ENCODE data around the gene ZMYM1.

ZMYM1 gene

DNA sequence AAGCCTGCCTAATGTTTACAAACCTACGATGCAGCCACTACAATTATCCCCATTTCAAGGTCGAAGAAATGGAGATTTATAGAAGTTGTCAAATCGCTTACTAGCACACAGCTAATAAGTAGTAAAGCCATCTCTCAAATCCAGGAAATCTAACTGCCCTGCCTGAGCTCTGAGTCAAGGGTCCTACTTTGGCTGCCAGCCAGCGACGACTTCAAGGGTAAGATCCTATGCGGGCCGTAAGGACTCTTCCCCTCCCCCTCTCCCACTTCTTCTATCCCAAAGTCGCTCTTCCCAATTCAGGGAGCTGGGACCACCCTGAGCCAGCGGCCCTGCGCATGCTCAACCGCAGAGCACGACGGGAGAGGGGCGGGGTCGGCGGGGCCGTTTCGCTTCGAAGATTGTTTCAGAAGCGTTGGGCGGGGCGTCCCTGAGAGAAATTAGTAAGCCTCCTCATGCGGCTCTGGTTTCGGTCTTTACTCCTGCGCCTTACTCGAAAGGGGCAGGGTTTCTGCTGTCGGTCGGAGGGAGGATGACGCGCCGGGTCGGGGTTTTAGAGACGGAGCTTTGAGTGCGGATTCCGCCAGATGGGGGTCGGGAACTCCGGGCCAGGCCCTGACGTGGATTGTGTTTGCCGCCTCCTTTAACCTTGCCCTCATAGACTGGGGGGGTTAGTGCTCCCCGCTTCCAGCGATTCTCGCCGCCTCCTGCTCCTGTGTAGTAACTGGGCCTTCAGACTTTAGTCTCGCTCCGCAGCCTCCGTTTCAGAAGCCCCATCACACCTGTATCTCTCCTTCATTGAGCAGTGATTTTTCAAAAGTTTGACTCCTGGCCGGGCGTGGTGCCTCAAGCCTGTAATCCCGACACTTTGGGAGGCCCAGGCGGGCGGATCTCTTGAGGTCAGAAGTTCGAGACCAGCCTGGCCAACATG is at the start of gene ZMYM1:
Gene ZMYM1, plus strand, starts transcription at position 383 of the 928 bp plus-strand sequence. CDS start 14,603 bp downstream, outside the sequence.
- H3K36me3 ChIP-seq (ENCODE audit: control insufficient read depth, insufficient read depth, low read length): no peaks in the 10 kb centered on the region
- WGBS (ENCODE audit: insufficient coverage, insufficient read length): no CpG with 5 or more reads among the region's 52 CpGs
- peak; percentile 82 for DNase-seq (ENCODE audit: low read depth, low spot score)
- H3K4me1 ChIP-seq (ENCODE audit: control insufficient read depth, insufficient read depth, low read length): no peaks in the 10 kb centered on the region; the same call in 1 of the 2 replicates
- peak within 1 kb of the TSS; percentile 76 for H3K4me3 ChIP-seq (ENCODE audit: low read length)
- H3K27ac ChIP-seq (ENCODE audit: low read length): no peak within 1 kb of the TSS
- H3K27me3 ChIP-seq (ENCODE audit: control insufficient read depth, insufficient read depth, low read length): no peaks in the 10 kb centered on the region
- no peaks in the 10 kb centered on the region for H3K9me3 ChIP-seq (ENCODE audit: control insufficient read depth, insufficient read depth, low read length)

DNA sequence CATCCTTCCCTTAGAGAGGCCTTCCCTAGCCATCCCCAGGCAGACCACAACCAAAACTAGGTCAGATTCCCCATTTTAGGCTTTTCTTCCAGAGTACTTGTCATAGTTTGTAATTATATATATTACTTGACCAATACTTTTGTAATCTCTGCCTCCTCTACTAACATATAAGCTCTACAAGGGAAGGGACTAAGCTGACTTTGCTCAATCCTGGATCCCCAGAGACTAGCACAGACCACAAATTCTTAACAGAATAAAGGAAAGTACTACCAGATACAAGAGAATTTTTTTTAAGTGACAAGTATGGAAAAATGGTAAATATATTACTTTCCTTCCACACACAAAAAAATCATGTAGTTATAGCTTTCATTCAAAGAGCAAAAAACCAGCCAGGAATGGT is 49.4 kb upstream of the ZMYM1 start:
- Histone ChIP-seq H3K9me3 (ENCODE audit: control insufficient read depth, insufficient read depth, low read length) (no peaks in the 10 kb centered on the region), H3K4me3 (ENCODE audit: low read length) (no peak overlapping the region), H3K36me3 (ENCODE audit: control insufficient read depth, insufficient read depth, low read length) (no peaks in the 10 kb centered on the region), H3K27me3 (ENCODE audit: control insufficient read depth, insufficient read depth, low read length) (0 out of 2 replicates have a peak, but pooled peaks cover 1% of the 10 kb centered on the region), H3K4me1 (ENCODE audit: control insufficient read depth, insufficient read depth, low read length) (no peaks in the 10 kb centered on the region), H3K27ac (ENCODE audit: low read length) (no peak overlapping the region)
- no peak for DNase-seq (ENCODE audit: low read depth, low spot score)

- H3K4me3 ChIP-seq (ENCODE audit: low read length): no peak overlapping the region
- H3K27ac ChIP-seq (ENCODE audit: low read length): no peak overlapping the region
- WGBS (ENCODE audit: insufficient coverage, insufficient read length): no CpG with 5 or more reads among the region's 5 CpGs
- H3K4me1 ChIP-seq (ENCODE audit: control insufficient read depth, insufficient read depth, low read length): no peaks in the 10 kb centered on the region
- H3K36me3 ChIP-seq (ENCODE audit: control insufficient read depth, insufficient read depth, low read length): no peaks in the 10 kb centered on the region
- H3K27me3 ChIP-seq (ENCODE audit: control insufficient read depth, insufficient read depth, low read length): 0 out of 2 replicates have a peak, but pooled peaks cover 1% of the 10 kb centered on the region
- H3K9me3 ChIP-seq (ENCODE audit: control insufficient read depth, insufficient read depth, low read length): no peaks in the 10 kb centered on the region
- no peak for DNase-seq (ENCODE audit: low read depth, low spot score)
Observed at GRCh38 chr1:35030338-35030737, 48.8 kb upstream of the ZMYM1 start.

GRCh38 chr1:35030756-35031446 is 48.3 kb upstream of the ZMYM1 start:
- no peak for DNase-seq (ENCODE audit: low read depth, low spot score)
- no CpG with 5 or more reads among the region's 17 CpGs for WGBS (ENCODE audit: insufficient coverage, insufficient read length)
- Histone ChIP-seq H3K27ac (ENCODE audit: low read length) (no peak overlapping the region), H3K36me3 (ENCODE audit: control insufficient read depth, insufficient read depth, low read length) (no peaks in the 10 kb centered on the region), H3K4me1 (ENCODE audit: control insufficient read depth, insufficient read depth, low read length) (no peaks in the 10 kb centered on the region), H3K27me3 (ENCODE audit: control insufficient read depth, insufficient read depth, low read length) (0 out of 2 replicates have a peak, but pooled peaks cover 1% of the 10 kb centered on the region), H3K9me3 (ENCODE audit: control insufficient read depth, insufficient read depth, low read length) (no peaks in the 10 kb centered on the region), H3K4me3 (ENCODE audit: low read length) (peak overlapping the region; percentile 90; the same call in 1 of the 2 replicates)

GRCh38 chr1:35032384-35032739 is 46.8 kb upstream of the ZMYM1 start:
- Histone ChIP-seq H3K4me1 (ENCODE audit: control insufficient read depth, insufficient read depth, low read length) (no peaks in the 10 kb centered on the region), H3K27ac (ENCODE audit: low read length) (no peak overlapping the region), H3K9me3 (ENCODE audit: control insufficient read depth, insufficient read depth, low read length) (no peaks in the 10 kb centered on the region), H3K27me3 (ENCODE audit: control insufficient read depth, insufficient read depth, low read length) (0 out of 2 replicates have a peak, but pooled peaks cover 1% of the 10 kb centered on the region), H3K4me3 (ENCODE audit: low read length) (no peak overlapping the region), H3K36me3 (ENCODE audit: control insufficient read depth, insufficient read depth, low read length) (no peaks in the 10 kb centered on the region)
- no CpG with 5 or more reads among the region's 1 CpG for WGBS (ENCODE audit: insufficient coverage, insufficient read length)
- no peak for DNase-seq (ENCODE audit: low read depth, low spot score)

- Histone ChIP-seq H3K27me3 (ENCODE audit: control insufficient read depth, insufficient read depth, low read length) (0 out of 2 replicates have a peak, but pooled peaks cover 1% of the 10 kb centered on the region), H3K27ac (ENCODE audit: low read length) (no peak overlapping the region)
- no CpG with 5 or more reads among the region's 1 CpG for WGBS (ENCODE audit: insufficient coverage, insufficient read length)
Observed at GRCh38 chr1:35033346-35033745, 45.8 kb upstream of the ZMYM1 start.

GRCh38 chr1:35036621-35037020 is 42.6 kb upstream of the ZMYM1 start:
- no peak overlapping the region for H3K4me3 ChIP-seq (ENCODE audit: low read length)
- WGBS (ENCODE audit: insufficient coverage, insufficient read length): no CpG with 5 or more reads among the region's 4 CpGs
- no peak for DNase-seq (ENCODE audit: low read depth, low spot score)

More at GRCh38 chr1:35033346-35033745, 45.8 kb upstream of the ZMYM1 start:
- DNase-seq (ENCODE audit: low read depth, low spot score): no peak
- H3K4me1 ChIP-seq (ENCODE audit: control insufficient read depth, insufficient read depth, low read length): no peaks in the 10 kb centered on the region
- H3K4me3 ChIP-seq (ENCODE audit: low read length): no peak overlapping the region
- H3K9me3 ChIP-seq (ENCODE audit: control insufficient read depth, insufficient read depth, low read length): no peaks in the 10 kb centered on the region
- no peaks in the 10 kb centered on the region for H3K36me3 ChIP-seq (ENCODE audit: control insufficient read depth, insufficient read depth, low read length)

GRCh38 chr1:35037206-35037605 is 42.0 kb upstream of the ZMYM1 start:
- H3K36me3 ChIP-seq (ENCODE audit: control insufficient read depth, insufficient read depth, low read length): no peaks in the 10 kb centered on the region
- H3K27me3 ChIP-seq (ENCODE audit: control insufficient read depth, insufficient read depth, low read length): 0 out of 2 replicates have a peak, but pooled peaks cover 1% of the 10 kb centered on the region
- no peaks in the 10 kb centered on the region for H3K9me3 ChIP-seq (ENCODE audit: control insufficient read depth, insufficient read depth, low read length)
- no peaks in the 10 kb centered on the region for H3K4me1 ChIP-seq (ENCODE audit: control insufficient read depth, insufficient read depth, low read length)
- DNase-seq (ENCODE audit: low read depth, low spot score): no peak
- no peak overlapping the region for H3K27ac ChIP-seq (ENCODE audit: low read length)
- no peak overlapping the region for H3K4me3 ChIP-seq (ENCODE audit: low read length)
- no CpG with 5 or more reads among the region's 1 CpG for WGBS (ENCODE audit: insufficient coverage, insufficient read length)

More at GRCh38 chr1:35036621-35037020, 42.6 kb upstream of the ZMYM1 start:
- Histone ChIP-seq H3K9me3 (ENCODE audit: control insufficient read depth, insufficient read depth, low read length) (no peaks in the 10 kb centered on the region), H3K27me3 (ENCODE audit: control insufficient read depth, insufficient read depth, low read length) (0 out of 2 replicates have a peak, but pooled peaks cover 1% of the 10 kb centered on the region), H3K36me3 (ENCODE audit: control insufficient read depth, insufficient read depth, low read length) (no peaks in the 10 kb centered on the region), H3K4me1 (ENCODE audit: control insufficient read depth, insufficient read depth, low read length) (no peaks in the 10 kb centered on the region), H3K27ac (ENCODE audit: low read length) (no peak overlapping the region)

DNA sequence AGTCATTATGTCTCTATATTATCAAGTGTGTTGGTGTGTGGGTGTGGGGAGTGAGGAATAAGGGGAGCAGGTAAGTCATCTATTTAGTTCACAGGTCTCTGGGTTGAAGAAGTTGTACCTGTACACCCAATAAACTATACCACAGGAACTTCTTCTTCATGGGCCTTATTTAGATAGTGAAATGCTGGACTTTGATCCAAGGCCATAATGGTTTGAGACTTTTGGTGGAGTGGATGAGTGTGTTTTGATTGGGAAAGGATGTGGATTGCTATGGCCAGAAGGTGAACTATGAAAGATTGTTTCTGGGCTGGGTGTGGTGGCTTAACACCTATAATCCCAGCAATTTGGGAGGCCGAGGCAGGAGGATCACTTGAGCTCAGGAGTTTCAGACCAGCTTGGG is 40.5 kb upstream of the ZMYM1 start:
- WGBS (ENCODE audit: insufficient coverage, insufficient read length): no CpG with 5 or more reads among the region's 1 CpG

DNA sequence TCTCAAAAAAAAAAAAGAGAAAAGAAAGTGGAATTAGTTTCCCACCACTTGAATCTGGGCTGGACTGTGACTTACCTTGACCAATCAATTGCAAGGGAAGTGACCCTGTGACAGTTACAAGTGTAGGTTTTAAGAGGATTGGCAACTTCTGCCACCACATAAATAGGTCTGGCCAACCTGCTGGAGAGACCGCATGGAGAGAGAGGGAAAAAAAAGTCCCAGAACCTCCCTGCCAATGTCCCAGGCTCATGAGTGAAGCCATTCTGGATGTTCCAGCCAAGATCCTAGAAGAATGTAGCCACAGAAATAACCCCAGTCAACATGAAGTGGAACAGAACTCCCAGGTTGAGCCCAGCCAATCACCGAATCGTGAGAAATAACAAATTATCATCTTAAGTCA is 35.7 kb upstream of the ZMYM1 start:
- no peak overlapping the region for H3K4me3 ChIP-seq (ENCODE audit: low read length)
- no peaks in the 10 kb centered on the region for H3K36me3 ChIP-seq (ENCODE audit: control insufficient read depth, insufficient read depth, low read length)
- H3K9me3 ChIP-seq (ENCODE audit: control insufficient read depth, insufficient read depth, low read length): no peaks in the 10 kb centered on the region
- H3K27ac ChIP-seq (ENCODE audit: low read length): no peak overlapping the region
- no CpG with 5 or more reads among the region's 3 CpGs for WGBS (ENCODE audit: insufficient coverage, insufficient read length)
- no peak for DNase-seq (ENCODE audit: low read depth, low spot score)
- no peaks in the 10 kb centered on the region for H3K27me3 ChIP-seq (ENCODE audit: control insufficient read depth, insufficient read depth, low read length)
- H3K4me1 ChIP-seq (ENCODE audit: control insufficient read depth, insufficient read depth, low read length): no peaks in the 10 kb centered on the region

More for the DNA sequence above, 40.5 kb upstream of the ZMYM1 start:
- Histone ChIP-seq H3K4me3 (ENCODE audit: low read length) (no peak overlapping the region), H3K9me3 (ENCODE audit: control insufficient read depth, insufficient read depth, low read length) (no peaks in the 10 kb centered on the region), H3K4me1 (ENCODE audit: control insufficient read depth, insufficient read depth, low read length) (no peaks in the 10 kb centered on the region), H3K27ac (ENCODE audit: low read length) (no peak overlapping the region), H3K27me3 (ENCODE audit: control insufficient read depth, insufficient read depth, low read length) (no peaks in the 10 kb centered on the region), H3K36me3 (ENCODE audit: control insufficient read depth, insufficient read depth, low read length) (no peaks in the 10 kb centered on the region)
- DNase-seq (ENCODE audit: low read depth, low spot score): no peak

Data from iPS DF 6.9 (cell line).